ENCODE data around the gene ADAMTS12.

ADAMTS12 gene

GRCh38 chr5:33725806-33726205 lies 166.0 kb downstream of the ADAMTS12 start:
- DNase-seq (ENCODE audit: low read depth in 4 of 4, low spot score in 1 of 4) = no peak

- no peak for DNase-seq (ENCODE audit: low read depth in 4 of 4, low spot score in 1 of 4)
Measured at GRCh38 chr5:33721491-33722200, 170.1 kb downstream of the ADAMTS12 start.

- DNase-seq (ENCODE audit: low read depth in 4 of 4, low spot score in 1 of 4) = no peak
Measured at GRCh38 chr5:33720176-33720575, 171.6 kb downstream of the ADAMTS12 start.

- DNase-seq (ENCODE audit: low read depth in 4 of 4, low spot score in 1 of 4) = no peak
Measured at GRCh38 chr5:33719769-33720168, 172.0 kb downstream of the ADAMTS12 start.

- no peak for DNase-seq (ENCODE audit: low read depth in 4 of 4, low spot score in 1 of 4)
Measured at GRCh38 chr5:33715661-33716060, 176.1 kb downstream of the ADAMTS12 start.

GRCh38 chr5:33713136-33713765 lies 178.5 kb downstream of the ADAMTS12 start:
- no peak for DNase-seq (ENCODE audit: low read depth in 4 of 4, low spot score in 1 of 4)

- DNase-seq (ENCODE audit: low read depth in 4 of 4, low spot score in 1 of 4) = no peak
Measured at GRCh38 chr5:33712664-33713063, 179.1 kb downstream of the ADAMTS12 start.

- no peak for DNase-seq (ENCODE audit: low read depth in 4 of 4, low spot score in 1 of 4)
Measured at GRCh38 chr5:33711094-33711679, 180.6 kb downstream of the ADAMTS12 start.

- no peak for DNase-seq (ENCODE audit: low read depth in 4 of 4, low spot score in 1 of 4)
Measured at GRCh38 chr5:33702867-33703266, 188.9 kb downstream of the ADAMTS12 start.

- DNase-seq (ENCODE audit: low read depth in 4 of 4, low spot score in 1 of 4) = no peak
Measured at GRCh38 chr5:33701951-33702350, 189.8 kb downstream of the ADAMTS12 start.

- DNase-seq (ENCODE audit: low read depth in 4 of 4, low spot score in 1 of 4) = no peak
Measured at GRCh38 chr5:33701251-33701650, 190.5 kb downstream of the ADAMTS12 start.

- DNase-seq (ENCODE audit: low read depth in 4 of 4, low spot score in 1 of 4) = no peak
Measured at GRCh38 chr5:33696411-33696810, 195.4 kb downstream of the ADAMTS12 start.

GRCh38 chr5:33692980-33693379 lies 198.8 kb downstream of the ADAMTS12 start:
- DNase-seq (ENCODE audit: low read depth in 4 of 4, low spot score in 1 of 4) = no peak

- no peak for DNase-seq (ENCODE audit: low read depth in 4 of 4, low spot score in 1 of 4)
Measured at GRCh38 chr5:33691856-33692255, 199.9 kb downstream of the ADAMTS12 start.

GRCh38 chr5:33690374-33691135 lies 201.2 kb downstream of the ADAMTS12 start:
- DNase-seq (ENCODE audit: low read depth in 4 of 4, low spot score in 1 of 4) = no peak

GRCh38 chr5:33688526-33688925 lies 203.3 kb downstream of the ADAMTS12 start:
- DNase-seq (ENCODE audit: low read depth in 4 of 4, low spot score in 1 of 4) = no peak

- no peak for DNase-seq (ENCODE audit: low read depth in 4 of 4, low spot score in 1 of 4)
Measured at GRCh38 chr5:33688066-33688465, 203.7 kb downstream of the ADAMTS12 start.

GRCh38 chr5:33685873-33686755 lies 205.7 kb downstream of the ADAMTS12 start:
- DNase-seq (ENCODE audit: low read depth in 4 of 4, low spot score in 1 of 4) = no peak

- no peak for DNase-seq (ENCODE audit: low read depth in 4 of 4, low spot score in 1 of 4)
Measured at GRCh38 chr5:33684496-33685159, 207.2 kb downstream of the ADAMTS12 start.

GRCh38 chr5:33679791-33680190 lies 212.0 kb downstream of the ADAMTS12 start:
- DNase-seq (ENCODE audit: low read depth in 4 of 4, low spot score in 1 of 4) = no peak

Data from stimulated activated CD4-positive, alpha-beta T cell treated with anti-CD3 and anti-CD28 coated beads, Interleukin-1b, Interleukin-23, amount 100 ng/mL, for 24 hours (primary cell).